Measurements from ENCODE around the gene AOC3. TPM values are rescaled to one million over a fixed set of nuclear protein-coding genes. Genes with fewer than 3 reads are reported as not detected.

Gene AOC3
- total RNA-seq, 4 donors from 2014 or later, result 48.3 to 196 (median 108) TPM

DNA sequence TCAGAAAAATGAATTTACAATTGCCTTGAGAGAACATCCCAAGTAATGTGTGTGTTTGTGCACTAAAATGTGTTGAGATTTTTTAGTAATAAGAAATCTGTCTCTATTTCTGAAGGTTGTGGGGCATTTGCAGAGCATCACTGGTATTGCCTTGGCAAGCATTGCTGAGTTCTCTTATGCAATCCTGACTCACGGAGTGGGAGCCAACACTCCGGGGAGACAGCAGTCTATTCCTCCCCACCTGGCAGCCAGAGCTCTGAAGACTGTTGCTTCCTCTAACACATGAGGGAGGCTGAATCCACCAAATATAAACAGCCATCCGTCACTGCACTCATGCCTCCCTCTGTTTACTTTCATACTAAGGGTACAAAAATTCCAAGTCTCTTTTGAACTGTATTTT, 41.7 kb upstream of the AOC3 start:
- H3K36me3 ChIP-seq, result peaks cover 0 to 39% of the 10 kb centered on the region in 2 donors
- H3K27me3 ChIP-seq, result no peaks in the 10 kb centered on the region
- peak overlapping the region; percentile 58 to 78 (median 71) for H3K27ac ChIP-seq
- H3K4me1 ChIP-seq, result peaks cover 4 to 47% (median 5%) of the 10 kb centered on the region in 3 donors
- no peak overlapping the region for H3K4me3 ChIP-seq
- peak; percentile 96 for ATAC-seq
- H3K9me3 ChIP-seq, result no peaks in the 10 kb centered on the region
- peak; percentile 82 for TF ChIP-seq POLR2AphosphoS5 (IDR thresholded peaks at IDR 0.05)
- no peak for TF ChIP-seq POLR2A (IDR thresholded peaks at IDR 0.05)
- WGBS, 2 donors (ENCODE audit: low coverage in 1 of 2), result 0 to 9% methylated on average over 1 to 3 of the region's 3 CpGs

DNA sequence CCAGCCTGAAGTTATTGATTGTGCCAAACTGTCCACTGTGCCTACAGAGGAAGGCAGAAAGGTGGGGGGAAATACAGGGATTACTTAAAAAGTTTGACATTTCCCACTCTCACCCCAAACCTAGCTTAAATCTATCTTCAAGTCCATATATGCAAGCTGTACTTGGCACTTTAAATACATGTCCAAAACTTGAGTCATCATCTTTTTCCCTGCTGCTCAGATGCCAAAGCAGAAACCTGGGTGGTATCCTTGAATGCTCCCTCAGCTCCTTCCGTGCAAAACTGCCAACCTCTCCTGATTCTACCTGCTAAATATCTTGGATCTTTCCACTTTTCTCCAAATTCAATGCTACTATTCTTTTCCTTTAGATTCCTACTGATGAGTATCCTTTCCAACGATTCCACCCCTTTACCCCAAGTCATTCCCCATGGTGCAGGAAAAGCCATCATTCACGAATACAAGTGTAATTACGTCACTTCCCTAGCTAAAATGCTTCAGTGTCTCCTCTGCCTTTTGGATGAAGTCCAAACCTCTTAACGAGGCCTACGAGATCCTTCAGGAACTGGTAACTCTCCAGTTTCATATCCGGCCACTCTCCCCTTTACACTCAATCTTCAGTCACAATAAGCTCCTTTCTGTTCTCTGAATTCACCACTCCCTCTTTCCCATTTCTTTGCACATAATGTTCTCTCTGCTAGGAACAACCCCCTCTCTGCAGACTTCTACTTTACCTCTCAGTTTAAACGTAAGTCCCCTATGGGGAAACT, 36.2 kb upstream of the AOC3 start:
- TF ChIP-seq POLR2AphosphoS5 (IDR thresholded peaks at IDR 0.05), result peak; percentile 36
- no peak for TF ChIP-seq POLR2A (IDR thresholded peaks at IDR 0.05)
- peak; percentile 48 for ATAC-seq
- 32 to 34% methylated on average over 7 to 8 of the region's 8 CpGs for WGBS, 2 donors (ENCODE audit: low coverage in 1 of 2)
- no peaks in the 10 kb centered on the region for H3K27me3 ChIP-seq
- H3K4me3 ChIP-seq, result no peak overlapping the region
- H3K27ac ChIP-seq, result peak overlapping the region; percentile 49 to 76 (median 56)
- no peaks in the 10 kb centered on the region for H3K9me3 ChIP-seq
- peaks cover 0 to 94% of the 10 kb centered on the region in 2 donors for H3K36me3 ChIP-seq
- peaks cover 9 to 26% (median 12%) of the 10 kb centered on the region in 3 donors for H3K4me1 ChIP-seq

DNA sequence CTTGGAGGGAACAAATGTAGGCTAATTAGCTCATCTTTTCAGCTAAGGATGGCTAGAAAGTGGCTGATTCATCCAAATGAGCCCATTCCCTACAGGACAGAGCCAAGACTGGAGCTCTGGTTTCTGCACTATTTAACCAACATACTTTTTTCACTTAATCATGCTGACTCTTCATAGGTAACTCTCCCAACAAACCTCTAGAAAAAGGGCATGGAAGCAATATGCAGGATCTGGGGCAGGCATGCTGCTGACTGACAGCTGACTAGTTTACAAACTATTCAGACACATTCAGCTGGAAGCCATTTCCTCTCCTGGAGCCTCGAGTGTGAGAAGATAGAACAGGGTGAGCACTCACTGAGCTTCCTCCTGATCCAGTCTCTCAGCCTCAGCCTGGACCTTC, 33.1 kb upstream of the AOC3 start:
- H3K27ac ChIP-seq, result no peak overlapping the region
- no peak for ATAC-seq
- H3K4me1 ChIP-seq, result peaks cover 9 to 35% (median 18%) of the 10 kb centered on the region in 3 donors
- no peak for TF ChIP-seq POLR2A (IDR thresholded peaks at IDR 0.05)
- no peak for TF ChIP-seq EP300 (IDR thresholded peaks at IDR 0.05)
- no peak for TF ChIP-seq POLR2AphosphoS5 (IDR thresholded peaks at IDR 0.05)
- H3K27me3 ChIP-seq, result no peaks in the 10 kb centered on the region
- no peaks in the 10 kb centered on the region for H3K9me3 ChIP-seq
- H3K4me3 ChIP-seq, result no peak overlapping the region
- peaks cover 0 to 97% of the 10 kb centered on the region in 2 donors for H3K36me3 ChIP-seq
- 27 to 33% methylated on average over 1 of the region's 1 CpG for WGBS, 2 donors (ENCODE audit: low coverage in 1 of 2)

DNA sequence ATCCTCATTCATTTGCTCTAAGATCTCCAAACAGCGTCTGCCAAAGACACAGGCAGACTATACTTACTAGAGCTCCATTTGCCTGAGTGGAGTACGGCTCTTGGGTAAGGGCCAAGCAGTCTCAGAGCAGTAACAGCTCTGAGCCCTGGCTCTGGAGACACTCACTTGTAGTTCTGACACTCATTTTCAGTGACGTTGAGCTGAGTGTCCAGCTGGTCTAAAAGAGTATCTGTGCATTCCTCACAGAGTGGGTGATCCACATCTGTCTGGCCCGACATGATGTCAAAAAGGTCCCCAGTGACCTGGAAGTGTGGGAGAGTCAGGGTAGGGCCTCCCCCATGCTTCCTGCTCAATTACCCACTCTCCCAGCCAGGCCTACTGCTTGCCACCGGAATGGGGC, 32.6 kb upstream of the AOC3 start:
- Histone ChIP-seq H3K36me3 (peaks cover 0 to 92% of the 10 kb centered on the region in 2 donors), H3K4me1 (peaks cover 9 to 40% (median 23%) of the 10 kb centered on the region in 3 donors), H3K9me3 (no peaks in the 10 kb centered on the region), H3K27ac (no peak overlapping the region), H3K27me3 (no peaks in the 10 kb centered on the region), H3K4me3 (no peak overlapping the region)
- ATAC-seq, result no peak
- WGBS, 2 donors (ENCODE audit: low coverage in 1 of 2), result 35 to 67% methylated on average over 2 to 3 of the region's 5 CpGs
- no peak for TF ChIP-seq POLR2A (IDR thresholded peaks at IDR 0.05)
- TF ChIP-seq POLR2AphosphoS5 (IDR thresholded peaks at IDR 0.05), result no peak
- TF ChIP-seq, protein P1, sequence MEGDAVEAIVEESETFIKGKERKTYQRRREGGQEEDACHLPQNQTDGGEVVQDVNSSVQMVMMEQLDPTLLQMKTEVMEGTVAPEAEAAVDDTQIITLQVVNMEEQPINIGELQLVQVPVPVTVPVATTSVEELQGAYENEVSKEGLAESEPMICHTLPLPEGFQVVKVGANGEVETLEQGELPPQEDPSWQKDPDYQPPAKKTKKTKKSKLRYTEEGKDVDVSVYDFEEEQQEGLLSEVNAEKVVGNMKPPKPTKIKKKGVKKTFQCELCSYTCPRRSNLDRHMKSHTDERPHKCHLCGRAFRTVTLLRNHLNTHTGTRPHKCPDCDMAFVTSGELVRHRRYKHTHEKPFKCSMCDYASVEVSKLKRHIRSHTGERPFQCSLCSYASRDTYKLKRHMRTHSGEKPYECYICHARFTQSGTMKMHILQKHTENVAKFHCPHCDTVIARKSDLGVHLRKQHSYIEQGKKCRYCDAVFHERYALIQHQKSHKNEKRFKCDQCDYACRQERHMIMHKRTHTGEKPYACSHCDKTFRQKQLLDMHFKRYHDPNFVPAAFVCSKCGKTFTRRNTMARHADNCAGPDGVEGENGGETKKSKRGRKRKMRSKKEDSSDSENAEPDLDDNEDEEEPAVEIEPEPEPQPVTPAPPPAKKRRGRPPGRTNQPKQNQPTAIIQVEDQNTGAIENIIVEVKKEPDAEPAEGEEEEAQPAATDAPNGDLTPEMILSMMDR (IDR thresholded peaks at IDR 0.05), result no peak
- no peak for TF ChIP-seq EP300 (IDR thresholded peaks at IDR 0.05)

DNA sequence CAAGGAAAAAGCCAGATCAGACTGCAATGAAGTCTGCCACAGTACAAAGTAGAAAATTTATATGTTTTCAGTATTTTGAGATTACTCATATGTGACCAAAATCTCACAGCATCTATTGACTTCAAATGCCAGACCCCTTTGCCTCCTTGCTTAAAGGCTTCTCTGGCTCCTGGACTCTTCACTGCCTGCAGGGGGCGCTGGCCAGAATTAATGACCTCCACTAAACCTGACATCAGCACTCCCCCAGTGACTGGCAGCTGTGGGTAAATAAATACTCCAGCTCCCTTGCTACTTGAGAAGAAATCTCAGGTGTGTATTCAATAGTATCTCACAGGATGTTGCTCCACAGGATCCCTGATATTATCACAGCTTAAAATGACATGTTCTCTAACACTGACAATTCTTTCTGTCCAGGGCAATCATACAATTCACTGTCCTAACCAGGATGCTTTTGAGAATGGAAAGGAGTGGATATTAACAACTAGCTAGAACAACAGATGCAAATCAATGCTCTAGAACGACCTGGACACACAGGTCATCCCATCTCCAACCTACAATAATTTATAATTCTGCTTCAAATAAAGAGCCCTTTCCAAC, 31.0 kb upstream of the AOC3 start:
- TF ChIP-seq POLR2A (IDR thresholded peaks at IDR 0.05), result no peak
- TF ChIP-seq, protein P1 (IDR thresholded peaks at IDR 0.05), result peak in 3 of 4 experiments; percentile 26 to 55 (median 44)
- Histone ChIP-seq H3K36me3 (peaks cover 0 to 75% of the 10 kb centered on the region in 2 donors), H3K4me3 (no peak overlapping the region), H3K27me3 (no peaks in the 10 kb centered on the region), H3K4me1 (peaks cover 6 to 36% (median 17%) of the 10 kb centered on the region in 3 donors), H3K9me3 (no peaks in the 10 kb centered on the region), H3K27ac (no peak overlapping the region)
- no peak for ATAC-seq
- WGBS, 2 donors (ENCODE audit: low coverage in 1 of 2), result 0 to 18% methylated on average over 1 to 2 of the region's 2 CpGs

DNA sequence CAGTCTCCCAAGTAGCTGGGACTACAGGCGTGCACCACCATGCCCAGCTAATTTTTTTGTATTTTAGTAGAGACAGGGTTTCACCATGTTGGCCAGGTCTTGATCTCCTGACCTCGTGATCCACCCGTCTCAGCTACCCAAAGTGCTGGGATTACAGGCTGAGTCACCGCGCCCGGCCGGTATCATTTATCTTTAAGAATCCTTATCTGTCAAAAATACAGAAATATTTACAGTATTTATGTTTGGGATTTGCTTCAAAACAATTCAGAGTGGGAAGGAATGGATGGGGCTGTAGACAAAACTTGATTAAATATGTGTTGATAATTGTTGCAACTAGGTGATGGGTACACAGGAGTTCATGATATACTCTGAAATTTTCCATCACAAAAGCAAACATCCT, 29.8 kb upstream of the AOC3 start:
- peaks cover 0 to 28% (median 13%) of the 10 kb centered on the region in 3 donors for H3K4me1 ChIP-seq
- H3K9me3 ChIP-seq, result no peaks in the 10 kb centered on the region
- peaks cover 0 to 64% of the 10 kb centered on the region in 2 donors for H3K36me3 ChIP-seq
- no peaks in the 10 kb centered on the region for H3K27me3 ChIP-seq
- H3K27ac ChIP-seq, result no peak overlapping the region
- WGBS, 2 donors (ENCODE audit: low coverage in 1 of 2), result 80 to 85% methylated on average over 5 to 6 of the region's 7 CpGs
- H3K4me3 ChIP-seq, result no peak overlapping the region
- TF ChIP-seq POLR2A (IDR thresholded peaks at IDR 0.05) (no peak), POLR2AphosphoS5 (IDR thresholded peaks at IDR 0.05) (no peak), EP300 (IDR thresholded peaks at IDR 0.05) (no peak)
- TF ChIP-seq, protein P1 (IDR thresholded peaks at IDR 0.05), result no peak
- ATAC-seq, result no peak

All from gastroesophageal sphincter (tissue), 4 donors.